Measurements from ENCODE around the gene NPTX1.

- TF ChIP-seq EZH2 (IDR thresholded peaks at IDR 0.05; ENCODE audit: borderline replicate concordance, insufficient read depth, low read length, poor library complexity, severe bottlenecking) (no peak), SMC3 (conservative IDR thresholded peaks at IDR 0.05; ENCODE audit: poor library complexity) (no peak), POLR2AphosphoS5 (IDR thresholded peaks at IDR 0.05) (no peak), REST (IDR thresholded peaks at IDR 0.05; ENCODE audit: borderline replicate concordance) (no peak), CTCF (IDR thresholded peaks at IDR 0.05; ENCODE audit: poor library complexity, severe bottlenecking) (no peak), EP300 (conservative IDR thresholded peaks at IDR 0.05; ENCODE audit: poor library complexity, severe bottlenecking) (no peak), TAF1 (IDR thresholded peaks at IDR 0.05; ENCODE audit: low read depth) (no peak), RAD21 (conservative IDR thresholded peaks at IDR 0.05) (no peak), MXI1 (conservative IDR thresholded peaks at IDR 0.05; ENCODE audit: poor library complexity, severe bottlenecking) (no peak)
These were observed 11.9 kb downstream of the NPTX1 start for GRCh38 chr17:80464486-80464885.

Measured in neural cell (in vitro differentiated cells).